H1 (cell line): Measurements from ENCODE around the gene DENND5B. TPM values are rescaled to one million over a fixed set of nuclear protein-coding genes. Genes with fewer than 3 reads are reported as not detected.

Experiments
- CBX8 ChIP-seq: fragments of 300-800, 300-1000 bp; sonication (generic); IDR thresholded peaks from 2 replicates; pipeline ENCODE4 v1.7.1; 2016; ENCODE audit warnings: low read depth, low read length, borderline replicate concordance
- CREB1 ChIP-seq: IDR thresholded peaks from 2 replicates; pipeline ENCODE4 v1.6.1; 2012; ENCODE audit warnings: inconsistent platforms
- GTF2F1 ChIP-seq: IDR thresholded peaks from 2 replicates; pipeline ENCODE4 v1.6.1; 2012; ENCODE audit warnings: low read depth, low read length, improper control_type of control experiment, borderline replicate concordance
- RFX5 ChIP-seq: IDR thresholded peaks from 2 replicates; pipeline ENCODE4 v1.6.1; 2011; ENCODE audit warnings: low read depth, low read length, improper control_type of control experiment, borderline replicate concordance
- SIN3A ChIP-seq, 2 experiments: IDR thresholded peaks in 1 of 2; conservative IDR thresholded peaks in 1 of 2; 2 replicates each; pipeline ENCODE4 v1.6.1; 2011 to 2012; ENCODE audit warnings: low read length in 2 of 2, improper control_type of control experiment in 1 of 2, low read depth in 1 of 2, mild to moderate bottlenecking in 1 of 2
- TBP ChIP-seq: IDR thresholded peaks from 2 replicates; pipeline ENCODE4 v1.6.1; 2011; ENCODE audit warnings: low read depth, low read length, improper control_type of control experiment
- TEAD4 ChIP-seq: IDR thresholded peaks from 2 replicates; pipeline ENCODE4 v1.6.1; 2012; ENCODE audit warnings: low read depth, low read length, inconsistent platforms, mixed read lengths
- polyA plus RNA-seq, 7 experiments: library from polyadenylated mRNA; depleted of rRNA in 3 of 7; stranded (reverse) in 5 of 7; unstranded in 2 of 7; fragments of >200 nt in 5 of 7; fragments of 200-250 nt in 2 of 7; gene quantifications; 1 replicate in 5 of 7; 2 replicates in 1 of 7; 4 replicates in 1 of 7; pipeline versions ENCODE4 v1.2.1 to v1.2.3, GENCODE V29; 2011 to 2013; ENCODE audit warnings: missing spikeins in 2 of 7, mixed read lengths in 2 of 7
- total RNA-seq: library from RNA; stranded (reverse); fragmentation: NEBNext Ultra II Directional; extraction: Animal tissue kit (Norgen Biotek cat#: 25700); gene quantifications from 2 replicates; pipeline ENCODE4 v1.2.1, GENCODE V29; 2021
- TF ChIP-seq, protein P1 (sequence below): IDR thresholded peaks from 2 replicates; pipeline ENCODE4 v1.6.1; 2011; ENCODE audit warnings: low read depth, mild to moderate bottlenecking, low read length; ENCODE audit not compliant: insufficient read depth

DENND5B gene
- total and polyA plus RNA-seq, 2 of the 8 experiments (the other 6 are each of a cell fraction or from before 2014, with no cell fraction given), result 13.4 to 20.2 TPM

DNA sequence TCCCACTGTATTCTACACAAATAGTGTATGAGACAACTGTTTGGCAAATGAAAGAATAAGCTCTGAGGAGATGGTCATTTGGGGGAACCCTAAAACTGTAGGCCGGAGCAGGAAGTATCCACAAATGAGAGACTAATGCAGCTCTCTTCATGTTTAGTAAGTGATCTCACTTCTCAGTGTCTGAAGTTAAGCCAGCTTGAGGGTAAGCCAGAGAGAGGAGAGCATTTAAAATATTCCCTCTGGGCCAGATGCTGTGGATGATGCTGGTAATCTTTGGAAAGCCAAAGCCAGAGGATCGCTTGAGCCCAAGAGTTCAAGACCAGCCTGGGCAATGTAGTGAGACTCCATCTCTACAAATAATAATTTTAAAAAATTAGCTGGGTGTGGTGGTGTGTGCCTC is 134.4 kb downstream of the DENND5B start (continued):
- no peak for TF ChIP-seq TBP
- TF ChIP-seq, protein P1, sequence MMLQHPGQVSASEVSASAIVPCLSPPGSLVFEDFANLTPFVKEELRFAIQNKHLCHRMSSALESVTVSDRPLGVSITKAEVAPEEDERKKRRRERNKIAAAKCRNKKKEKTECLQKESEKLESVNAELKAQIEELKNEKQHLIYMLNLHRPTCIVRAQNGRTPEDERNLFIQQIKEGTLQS, result no peak
- TF ChIP-seq CREB1, result no peak
- no peak for TF ChIP-seq CBX8
- no peak for TF ChIP-seq RFX5
- no peak for TF ChIP-seq TEAD4
- TF ChIP-seq SIN3A (conservative IDR thresholded peaks at IDR 0.05 in 1 of 2, IDR thresholded peaks at IDR 0.05 in 1 of 2; ENCODE audit: low read depth in 1 of 2, low read length in 2 of 2), result no peak
- TF ChIP-seq GTF2F1, result no peak
